Neutrophil (primary cell): Measurements from ENCODE around the gene SUOX.
"Not testable (repeated sequence)": the region's sequence is repeated elsewhere in the genome, so short reads cannot be mapped to it uniquely, and the experiment has no call there.

Source experiments
- H3K27ac ChIP-seq: fragments of 200-600 bp; sonication (generic); 2 replicates; pipeline ENCODE4 v1.5.1; 2016; ENCODE audit warnings: mild to moderate bottlenecking, moderate library complexity
- H3K27me3 ChIP-seq: fragments of 200-600 bp; sonication (generic); 2 replicates; pipeline ENCODE4 v1.6.0; 2016; ENCODE audit warnings: mild to moderate bottlenecking
- H3K36me3 ChIP-seq: fragments of 200-600 bp; sonication (generic); 2 replicates; pipeline ENCODE4 v1.5.1; 2017
- H3K4me1 ChIP-seq, 2 experiments: fragments of 200-600 bp in 1 of 2; sonication (generic) in 1 of 2; 1 replicate in 1 of 2; 2 replicates in 1 of 2; pipeline versions ENCODE4 v1.5.1 to v1.6.1; 2013 to 2016; ENCODE audit warnings: low read depth in 1 of 2, low read length in 1 of 2, mild to moderate bottlenecking in 1 of 2, moderate library complexity in 1 of 2; ENCODE audit not compliant: control insufficient read depth in 1 of 2, insufficient read depth in 1 of 2
- H3K4me3 ChIP-seq, 2 experiments: fragments of 200-600 bp in 1 of 2; sonication (generic) in 1 of 2; 1 replicate in 1 of 2; 2 replicates in 1 of 2; pipeline ENCODE4 v1.5.1; 2013 to 2016; ENCODE audit warnings: low read depth in 1 of 2, low read length in 1 of 2, mild to moderate bottlenecking in 1 of 2, moderate library complexity in 1 of 2
- H3K9me3 ChIP-seq: fragments of 200-600 bp; sonication (generic); 2 replicates; pipeline ENCODE4 v1.5.1; 2016
- TF ChIP-seq, protein P1 (sequence below): fragments of 200-600 bp; sonication (generic); IDR thresholded peaks from 2 replicates; pipeline ENCODE4 v1.5.1; 2016; ENCODE audit warnings: antibody characterized with exemption

Gene SUOX

DNA sequence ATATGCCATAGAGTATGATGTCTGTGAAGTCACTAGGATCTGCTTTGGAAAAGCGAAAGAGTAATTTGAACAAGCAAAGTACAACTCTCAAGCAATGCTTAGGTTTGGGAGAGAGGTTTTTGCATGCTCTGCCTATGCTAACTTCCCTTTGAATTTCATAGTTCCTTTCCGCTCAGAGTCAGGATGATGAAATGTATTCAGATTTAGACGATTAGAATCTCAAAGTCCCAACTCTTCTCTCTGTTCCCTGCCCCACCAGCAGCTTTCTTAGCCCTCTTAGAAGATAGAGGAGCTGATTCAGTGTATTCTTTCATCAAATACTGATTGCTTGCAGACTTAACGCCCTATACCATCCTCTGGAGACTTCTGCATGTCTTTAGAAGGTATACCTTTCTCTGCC, 11.7 kb upstream of the SUOX start:
- Histone ChIP-seq H3K27ac (peak overlapping the region; percentile 73), H3K36me3 (peaks cover 63% of the 10 kb centered on the region), H3K4me1 (peaks cover 46 to 53% of the 10 kb centered on the region in 2 experiments), H3K27me3 (no peaks in the 10 kb centered on the region), H3K9me3 (no peaks in the 10 kb centered on the region), H3K4me3 (no peak overlapping the region)
- TF ChIP-seq, protein P1, sequence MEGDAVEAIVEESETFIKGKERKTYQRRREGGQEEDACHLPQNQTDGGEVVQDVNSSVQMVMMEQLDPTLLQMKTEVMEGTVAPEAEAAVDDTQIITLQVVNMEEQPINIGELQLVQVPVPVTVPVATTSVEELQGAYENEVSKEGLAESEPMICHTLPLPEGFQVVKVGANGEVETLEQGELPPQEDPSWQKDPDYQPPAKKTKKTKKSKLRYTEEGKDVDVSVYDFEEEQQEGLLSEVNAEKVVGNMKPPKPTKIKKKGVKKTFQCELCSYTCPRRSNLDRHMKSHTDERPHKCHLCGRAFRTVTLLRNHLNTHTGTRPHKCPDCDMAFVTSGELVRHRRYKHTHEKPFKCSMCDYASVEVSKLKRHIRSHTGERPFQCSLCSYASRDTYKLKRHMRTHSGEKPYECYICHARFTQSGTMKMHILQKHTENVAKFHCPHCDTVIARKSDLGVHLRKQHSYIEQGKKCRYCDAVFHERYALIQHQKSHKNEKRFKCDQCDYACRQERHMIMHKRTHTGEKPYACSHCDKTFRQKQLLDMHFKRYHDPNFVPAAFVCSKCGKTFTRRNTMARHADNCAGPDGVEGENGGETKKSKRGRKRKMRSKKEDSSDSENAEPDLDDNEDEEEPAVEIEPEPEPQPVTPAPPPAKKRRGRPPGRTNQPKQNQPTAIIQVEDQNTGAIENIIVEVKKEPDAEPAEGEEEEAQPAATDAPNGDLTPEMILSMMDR = no peak

GRCh38 chr12:55985976-55986375, 11.1 kb upstream of the SUOX start:
- not testable (repeated sequence) for H3K9me3 ChIP-seq, H3K4me3 ChIP-seq, H3K27me3 ChIP-seq
- Histone ChIP-seq H3K36me3 (peaks cover 63% of the 10 kb centered on the region), H3K27ac (peak overlapping the region; percentile 73), H3K4me1 (peaks cover 46 to 58% of the 10 kb centered on the region in 2 experiments)

- peak overlapping the region; percentile 55 for H3K27ac ChIP-seq
- peaks cover 3 to 10% of the 10 kb centered on the region in 2 experiments for H3K4me1 ChIP-seq
- no peaks in the 10 kb centered on the region for H3K9me3 ChIP-seq
- no peak overlapping the region for H3K4me3 ChIP-seq
- H3K27me3 ChIP-seq = no peaks in the 10 kb centered on the region
- peaks cover 91% of the 10 kb centered on the region for H3K36me3 ChIP-seq
- TF ChIP-seq, protein P1 = no peak
Measured at GRCh38 chr12:55991110-55991509, 6.0 kb upstream of the SUOX start.

DNA sequence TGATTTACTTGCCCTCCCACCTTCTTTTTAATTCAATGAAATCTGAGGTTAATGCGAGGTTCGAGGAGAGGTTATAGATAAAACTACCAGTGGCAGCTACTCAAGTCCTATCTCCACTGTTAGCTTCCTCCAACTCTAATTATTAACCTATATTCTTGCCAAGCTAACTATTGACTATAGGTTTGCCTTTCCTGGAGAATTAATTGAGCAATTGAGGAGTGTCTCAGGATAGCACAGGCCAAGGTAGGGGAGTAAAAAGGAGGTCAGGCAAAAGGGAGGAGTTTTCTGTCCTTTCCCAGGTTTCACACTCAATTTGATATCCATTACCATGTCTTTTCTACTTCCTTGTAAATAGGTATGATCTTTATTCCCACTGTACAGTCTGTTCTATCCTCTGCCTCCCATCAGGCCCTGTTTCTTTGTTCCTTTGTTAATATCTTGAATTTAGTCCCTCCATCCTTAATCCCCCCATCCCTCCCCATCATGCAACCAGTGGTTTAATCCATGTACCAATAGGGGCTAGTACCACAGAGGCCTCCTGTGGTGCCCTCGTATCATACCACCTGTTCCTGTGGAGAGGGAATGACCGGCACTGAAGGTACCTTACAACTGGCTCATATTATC, 3.7 kb upstream of the SUOX start:
- Histone ChIP-seq H3K36me3 (peaks cover 71% of the 10 kb centered on the region), H3K27ac (peak overlapping the region; percentile 39), H3K4me3 (no peak overlapping the region), H3K4me1 (peaks cover 23 to 31% of the 10 kb centered on the region in 2 experiments), H3K27me3 (no peaks in the 10 kb centered on the region), H3K9me3 (no peaks in the 10 kb centered on the region)
- TF ChIP-seq, protein P1 = no peak

GRCh38 chr12:55995366-55995765, 1.7 kb upstream of the SUOX start:
- peak overlapping the region; percentile 43 for H3K27ac ChIP-seq
- TF ChIP-seq, protein P1 = no peak

GRCh38 chr12:55996201-55996714, 818 bp upstream of the SUOX start:
- Histone ChIP-seq H3K9me3 (no peaks in the 10 kb centered on the region), H3K27me3 (no peaks in the 10 kb centered on the region), H3K36me3 (peaks cover 52% of the 10 kb centered on the region), H3K27ac (peak overlapping the region; percentile 81), H3K4me1 (peaks cover 23 to 24% of the 10 kb centered on the region in 2 experiments), H3K4me3 (peak overlapping the region; percentile 75 to 93)
- TF ChIP-seq, protein P1 = peak; percentile 91

More at GRCh38 chr12:55995366-55995765, 1.7 kb upstream of the SUOX start:
- Histone ChIP-seq H3K4me1 (peaks cover 24 to 31% of the 10 kb centered on the region in 2 experiments), H3K9me3 (no peaks in the 10 kb centered on the region), H3K4me3 (no peak overlapping the region), H3K36me3 (peaks cover 59% of the 10 kb centered on the region), H3K27me3 (no peaks in the 10 kb centered on the region)
